GM19328 (cell line): ENCODE measurements around the gene ASCL1.

Experiments used
- ATAC-seq: cut with Tn5 transposase; IDR thresholded peaks from one replicate; pipeline ENCODE4 v1.9.1; 2021; ENCODE audit warnings: mild to moderate bottlenecking, moderate library complexity; ENCODE audit not compliant: unreplicated experiment

The ASCL1 gene

DNA sequence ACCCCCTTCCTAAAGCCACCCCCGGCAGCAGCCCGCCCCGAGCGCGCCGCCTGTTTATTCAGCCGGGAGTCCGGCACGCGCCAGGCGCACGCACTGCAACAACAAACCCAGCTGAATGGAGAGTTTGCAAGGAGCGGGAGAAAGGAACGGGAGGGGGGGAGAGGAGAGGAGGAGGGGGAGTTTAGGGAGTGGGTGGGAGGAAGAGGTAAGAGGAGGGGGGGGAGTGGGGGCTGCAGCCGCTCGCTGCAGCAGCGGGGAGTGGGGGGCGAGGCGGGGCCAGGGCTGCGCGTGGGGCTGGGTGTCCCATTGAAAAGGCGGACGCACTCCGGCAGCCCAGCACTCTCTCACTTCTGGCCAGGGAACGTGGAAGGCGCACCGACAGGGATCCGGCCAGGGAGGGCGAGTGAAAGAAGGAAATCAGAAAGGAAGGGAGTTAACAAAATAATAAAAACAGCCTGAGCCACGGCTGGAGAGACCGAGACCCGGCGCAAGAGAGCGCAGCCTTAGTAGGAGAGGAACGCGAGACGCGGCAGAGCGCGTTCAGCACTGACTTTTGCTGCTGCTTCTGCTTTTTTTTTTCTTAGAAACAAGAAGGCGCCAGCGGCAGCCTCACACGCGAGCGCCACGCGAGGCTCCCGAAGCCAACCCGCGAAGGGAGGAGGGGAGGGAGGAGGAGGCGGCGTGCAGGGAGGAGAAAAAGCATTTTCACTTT, at the start of gene ASCL1:
TSS of gene ASCL1 (plus strand) at position 336 of the 712 bp plus-strand sequence. CDS start 571 bp downstream, outside the sequence.
- no peak for ATAC-seq

DNA sequence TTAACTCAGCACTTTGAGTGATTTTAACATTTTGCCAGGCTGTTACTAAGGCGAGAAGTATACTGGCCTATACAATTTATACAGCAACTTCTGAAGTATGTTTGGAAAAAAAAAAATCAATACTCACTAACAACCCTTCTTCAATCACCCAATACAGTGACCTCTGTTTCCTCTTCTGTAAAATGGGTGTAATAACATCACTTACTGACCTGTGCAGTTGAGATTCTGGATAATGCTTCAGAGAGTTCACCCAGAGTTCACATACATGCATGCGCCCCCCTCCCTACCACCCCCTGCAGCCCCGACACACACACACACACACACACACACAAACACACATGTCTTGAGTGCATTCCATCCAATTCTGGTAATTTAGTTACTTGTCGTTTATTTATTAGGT, 49.6 kb upstream of the ASCL1 start:
- ATAC-seq: no peak

DNA sequence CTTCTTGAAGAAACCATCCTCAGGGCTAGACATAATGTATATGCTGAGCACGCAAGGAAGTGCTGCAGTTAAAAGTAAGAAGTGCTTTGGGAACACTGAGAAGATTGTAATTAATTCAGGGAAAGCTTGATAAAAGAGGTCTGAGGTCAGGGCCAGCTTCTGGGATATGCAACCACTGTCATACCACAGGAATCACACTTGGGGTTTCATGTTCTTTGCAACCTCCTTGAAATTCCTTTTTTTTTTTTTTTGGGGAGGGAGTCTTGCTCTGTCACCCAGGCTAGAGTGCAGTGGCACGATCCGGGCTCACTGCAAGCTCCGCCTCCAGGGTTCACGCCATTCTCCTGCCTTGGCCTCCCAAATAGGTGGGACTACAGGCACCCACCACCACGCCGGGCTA, 47.3 kb upstream of the ASCL1 start:
- no peak for ATAC-seq

DNA sequence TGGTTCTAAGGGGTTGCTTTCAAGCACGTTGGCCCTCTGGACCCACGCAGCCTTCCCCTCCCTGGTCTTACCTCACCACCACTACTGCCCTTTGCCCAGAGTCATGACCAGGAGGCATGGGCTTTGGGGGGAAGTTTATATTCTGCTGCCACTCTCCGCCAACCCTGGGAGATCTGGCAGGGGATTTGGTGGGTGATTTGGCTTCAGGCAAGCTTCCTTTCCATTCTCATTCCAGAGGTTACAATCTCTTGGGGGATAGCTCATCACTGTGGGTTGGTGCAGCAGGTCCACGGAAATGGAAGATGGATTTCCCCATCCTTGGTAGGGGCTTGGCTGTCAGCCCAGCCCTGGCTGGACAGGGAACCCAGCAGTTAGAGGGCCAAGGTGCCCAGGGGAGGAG, 46.7 kb upstream of the ASCL1 start:
- no peak for ATAC-seq

DNA sequence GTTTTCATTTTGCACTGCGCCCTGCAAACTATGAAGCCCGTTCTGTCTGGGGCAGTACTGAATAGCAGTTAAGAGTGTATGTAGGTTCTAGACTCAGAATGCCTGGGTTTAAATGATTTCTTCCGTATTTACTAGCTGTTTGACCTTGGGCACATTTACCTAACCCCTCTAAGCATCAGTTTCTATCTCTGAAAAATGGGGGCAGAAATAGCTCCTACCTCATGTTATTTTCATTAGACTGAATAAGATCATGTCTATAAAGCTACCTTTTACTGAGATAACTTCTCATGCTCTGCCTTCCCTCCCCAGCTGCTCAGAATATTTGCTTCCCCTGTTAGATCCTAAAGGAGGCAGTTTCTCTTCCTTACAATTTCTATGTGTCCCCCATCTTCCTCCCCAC, 46.2 kb upstream of the ASCL1 start:
- ATAC-seq: no peak

DNA sequence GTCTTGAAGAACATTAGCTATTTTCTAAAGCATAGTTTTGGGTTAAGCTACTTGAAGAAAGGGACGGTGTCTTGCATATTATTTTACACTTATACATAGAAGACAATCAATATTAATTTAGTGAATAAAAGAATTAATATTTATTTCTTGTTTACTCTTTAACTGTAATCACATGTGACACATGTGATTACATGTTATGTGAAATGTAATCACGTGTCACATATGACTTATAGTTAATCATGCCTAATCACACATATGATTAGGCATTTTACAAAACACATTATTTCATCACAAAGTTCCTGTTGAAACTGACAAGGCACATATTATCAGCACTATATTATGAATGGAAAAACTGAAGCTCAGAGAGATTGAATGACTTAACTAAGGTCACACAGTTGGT, 45.2 kb upstream of the ASCL1 start:
- no peak for ATAC-seq

- no peak for ATAC-seq
These were observed 43.8 kb upstream of the ASCL1 start for GRCh38 chr12:102913453-102914226.

DNA sequence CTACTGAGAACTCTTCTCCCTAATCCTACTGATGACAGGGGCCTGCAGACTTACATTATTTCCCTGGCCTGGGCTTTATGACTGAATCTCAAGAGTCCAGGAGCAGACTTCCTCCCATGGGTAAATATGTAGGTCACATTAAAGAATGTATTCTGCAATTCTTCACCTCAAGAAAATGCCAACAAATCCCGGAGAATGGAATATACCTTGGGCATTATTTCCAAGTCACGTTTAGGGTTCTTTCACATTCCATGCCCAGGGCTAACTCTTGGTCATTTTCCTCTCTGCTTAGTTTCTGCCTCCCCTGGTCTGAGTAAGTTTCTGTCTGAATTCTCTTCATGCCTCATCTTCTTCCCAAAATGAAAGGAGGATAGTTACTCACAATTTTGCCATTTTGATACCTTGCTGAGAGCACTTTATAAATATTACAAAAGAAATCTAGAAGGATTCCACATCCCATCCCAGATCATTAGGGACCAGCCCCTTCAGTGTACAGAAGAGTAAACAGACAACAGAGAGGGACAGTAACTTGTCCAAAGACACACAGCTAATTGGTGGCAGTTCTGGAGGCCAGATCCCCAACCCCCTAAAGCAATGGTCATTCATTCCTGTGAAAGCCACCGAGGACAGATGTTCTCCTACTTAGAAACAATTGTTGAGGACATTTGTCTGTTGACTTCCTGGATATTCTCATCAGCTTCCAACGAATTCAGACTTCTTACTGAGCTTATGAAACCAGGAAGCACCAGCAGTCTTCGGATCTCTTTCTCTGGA, 41.0 kb upstream of the ASCL1 start:
- ATAC-seq: no peak

DNA sequence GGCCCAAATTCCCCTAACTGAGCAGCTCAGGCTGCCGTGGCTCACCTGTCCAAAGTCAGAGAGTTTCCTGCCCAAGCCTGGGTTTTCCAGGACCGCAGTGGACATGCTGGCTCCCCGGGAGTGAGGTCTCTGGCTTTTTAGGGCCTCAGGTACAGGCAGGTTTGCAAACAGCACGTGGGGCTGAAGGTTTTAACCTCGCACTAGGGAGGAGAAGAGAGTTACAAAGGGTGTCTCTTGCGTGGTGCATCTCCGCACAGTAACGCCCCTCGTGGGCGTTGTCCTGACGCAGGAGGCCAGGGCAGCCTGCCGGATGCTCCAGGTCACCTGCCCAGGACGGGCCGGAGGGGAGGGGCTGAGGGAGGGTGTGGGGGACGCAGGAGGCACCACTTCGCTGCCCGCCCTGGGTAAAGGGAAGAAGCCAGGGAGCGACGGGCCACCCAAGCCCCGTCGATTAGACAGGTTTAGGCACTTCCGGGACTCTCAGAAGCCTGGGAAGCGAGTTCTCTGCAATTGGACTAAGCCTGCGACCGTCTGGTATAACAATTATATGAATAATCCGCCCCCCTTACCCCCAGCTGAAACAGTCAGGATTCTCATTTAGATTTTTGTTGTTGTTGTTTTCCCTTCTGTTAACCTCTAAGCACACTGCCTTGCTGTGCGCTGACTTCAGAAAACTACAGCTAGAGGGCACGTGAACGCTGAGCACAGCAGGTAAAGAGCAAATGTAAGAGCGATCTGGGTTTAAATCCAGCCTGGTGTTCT, 40.3 kb upstream of the ASCL1 start, which contains the start of gene PAH:
TSS of gene PAH (minus strand) at position 219 of the 762 bp plus-strand sequence. CDS start at position 105, 114 bp downstream.
- ATAC-seq: no peak

DNA sequence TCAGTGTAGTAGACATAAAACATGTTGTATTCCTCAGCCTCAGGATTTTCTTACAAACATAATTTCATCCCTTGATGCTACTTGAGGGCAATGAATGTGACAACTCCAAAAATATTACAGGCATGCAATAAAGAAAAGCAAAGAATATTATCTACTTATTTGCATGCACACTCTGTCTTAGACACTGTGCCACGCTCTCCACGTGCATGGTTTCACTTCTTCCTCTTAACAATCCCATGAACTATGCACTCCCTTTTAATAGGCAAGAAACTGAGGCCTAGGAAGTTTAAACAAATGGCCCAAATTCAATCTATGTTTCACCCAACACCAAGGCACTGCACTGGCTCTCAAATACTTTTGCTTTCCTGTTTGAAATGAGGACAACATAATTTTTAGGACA, 38.6 kb upstream of the ASCL1 start:
- no peak for ATAC-seq

- no peak for ATAC-seq
These were observed 37.2 kb upstream of the ASCL1 start for GRCh38 chr12:102920271-102920670.

GRCh38 chr12:102921240-102921639, 36.2 kb upstream of the ASCL1 start:
- no peak for ATAC-seq

- ATAC-seq: no peak
These were observed 30.3 kb upstream of the ASCL1 start for GRCh38 chr12:102927220-102927619.

DNA sequence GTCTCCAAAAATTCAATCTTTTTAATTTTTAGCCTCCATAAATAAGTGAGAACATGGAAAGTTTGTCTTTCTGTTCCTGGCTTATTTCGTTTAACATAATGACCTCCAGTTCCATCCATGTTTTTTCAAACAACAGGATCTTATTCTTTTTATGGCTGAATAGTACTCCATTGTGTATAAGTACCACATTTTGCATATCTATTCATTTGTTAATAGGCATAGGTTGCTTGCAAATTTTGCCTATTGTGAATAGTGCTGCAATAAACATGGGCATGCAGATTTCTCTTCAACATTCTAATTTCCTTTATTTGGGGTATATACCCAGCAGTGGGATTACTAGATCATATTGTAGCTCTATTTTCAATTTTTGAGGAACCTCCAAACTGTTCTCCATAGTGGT, 24.3 kb upstream of the ASCL1 start:
- no peak for ATAC-seq

DNA sequence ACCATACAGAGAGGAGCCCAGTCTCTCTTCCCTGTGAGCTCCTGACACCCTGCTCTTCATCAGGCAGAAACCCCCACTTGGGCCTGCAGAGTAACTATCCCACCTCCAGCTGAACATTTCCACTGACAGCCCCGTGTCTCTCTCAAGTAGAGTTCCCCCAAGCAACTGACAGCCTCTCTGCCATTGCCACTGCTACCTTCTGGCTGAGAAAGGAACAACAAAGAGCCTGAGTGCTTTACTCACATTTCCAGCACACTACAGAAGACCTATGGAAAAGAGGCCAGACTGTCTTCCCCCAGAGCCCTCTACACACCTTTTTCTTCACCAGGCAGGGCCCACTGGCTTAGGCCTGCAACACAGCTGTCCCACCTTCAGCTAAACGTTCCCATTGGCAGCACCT, 18.4 kb upstream of the ASCL1 start:
- ATAC-seq: no peak

GRCh38 chr12:102939670-102940222, 17.7 kb upstream of the ASCL1 start:
- no peak for ATAC-seq

GRCh38 chr12:102946042-102946441, 11.4 kb upstream of the ASCL1 start:
- ATAC-seq: no peak

DNA sequence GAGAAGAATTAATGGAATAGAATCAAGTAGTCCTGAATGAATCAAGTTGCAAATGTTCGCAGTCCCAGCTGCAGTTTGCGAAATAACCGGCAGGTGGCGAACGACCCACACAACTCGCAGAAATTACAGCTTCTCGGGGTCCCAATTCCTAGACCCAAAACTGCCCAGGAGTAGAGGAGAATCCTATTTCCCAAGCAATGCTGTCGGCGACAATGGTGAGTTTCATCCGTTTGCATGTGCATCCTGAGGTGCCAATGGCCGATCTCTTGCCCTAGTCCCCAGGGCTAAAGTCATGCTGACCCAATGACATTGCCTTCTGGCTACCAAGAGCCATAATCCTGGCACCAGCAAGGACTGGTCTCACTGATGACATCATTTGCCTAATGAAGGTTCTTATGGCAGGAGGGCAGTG, 8.5 kb upstream of the ASCL1 start:
- ATAC-seq: no peak

GRCh38 chr12:102950107-102950949, 7.1 kb upstream of the ASCL1 start:
- no peak for ATAC-seq
